Epithelial cell of proximal tubule (primary cell): Measurements from ENCODE around the gene PTPRC. TPM values are rescaled to one million over a fixed set of nuclear protein-coding genes. Genes with fewer than 3 reads are reported as not detected.

Experiments
- DNase-seq: peaks from one replicate; pipeline ENCODE4 v3.0.0-alpha.2; 2011; ENCODE audit warnings: low read depth
- H3K4me3 ChIP-seq: 2 replicates; pipeline ENCODE4 v1.5.1; 2011; ENCODE audit warnings: low read depth, mild to moderate bottlenecking, low read length
- CTCF ChIP-seq: conservative IDR thresholded peaks from 2 replicates; pipeline ENCODE4 v1.5.1; 2012; ENCODE audit warnings: low read depth, mild to moderate bottlenecking, low read length
- total RNA-seq: library from RNA; depleted of rRNA; stranded (reverse); fragments of >200 nt; gene quantifications from 2 replicates; pipeline ENCODE4 v1.2.3, GENCODE V29; 2015

PTPRC gene
- total RNA-seq, 1 donor from 2014 or later = not detected

- TF ChIP-seq CTCF = no peak
- H3K4me3 ChIP-seq = no peak overlapping the region
- no peak for DNase-seq
Measured at GRCh38 chr1:198711837-198712236, 73.0 kb downstream of the PTPRC start.

GRCh38 chr1:198713081-198713480, 74.2 kb downstream of the PTPRC start:
- no peak overlapping the region for H3K4me3 ChIP-seq
- no peak for TF ChIP-seq CTCF
- no peak for DNase-seq

- no peak overlapping the region for H3K4me3 ChIP-seq
- no peak for DNase-seq
- no peak for TF ChIP-seq CTCF
Measured at GRCh38 chr1:198714271-198714670, 75.4 kb downstream of the PTPRC start.

GRCh38 chr1:198716051-198716450, 77.2 kb downstream of the PTPRC start:
- no peak for TF ChIP-seq CTCF
- DNase-seq = no peak
- H3K4me3 ChIP-seq = no peak overlapping the region

- TF ChIP-seq CTCF = no peak
Measured at GRCh38 chr1:198717510-198717909, 78.7 kb downstream of the PTPRC start.

GRCh38 chr1:198723127-198723526, 84.3 kb downstream of the PTPRC start:
- H3K4me3 ChIP-seq = no peak overlapping the region
- no peak for TF ChIP-seq CTCF
- DNase-seq = no peak

More at GRCh38 chr1:198717510-198717909, 78.7 kb downstream of the PTPRC start:
- no peak for DNase-seq
- no peak overlapping the region for H3K4me3 ChIP-seq

- no peak for DNase-seq
- H3K4me3 ChIP-seq = no peak overlapping the region
- TF ChIP-seq CTCF = no peak
Measured at GRCh38 chr1:198725090-198725489, 86.2 kb downstream of the PTPRC start.
